WERI-Rb-1 (cell line): Measurements from ENCODE around the gene PLAGL1.
A peak's percentile ranks its signal among the peaks of the same experiment; 100 is the strongest.

Source experiments
- DNase-seq: peaks from one replicate; pipeline ENCODE4 v3.0.0-alpha.2; 2020
- H3K27ac ChIP-seq: fragments of 250-450 bp; sonication (Bioruptor Pico); 2 replicates; pipeline ENCODE4 v1.5.1; 2020; ENCODE audit warnings: mild to moderate bottlenecking, moderate library complexity
- H3K27me3 ChIP-seq: fragments of 250-450 bp; sonication (Bioruptor Pico); 2 replicates; pipeline ENCODE4 v1.5.1; 2021; ENCODE audit warnings: mild to moderate bottlenecking, low read depth, moderate library complexity; ENCODE audit not compliant: insufficient read depth, severe bottlenecking
- H3K36me3 ChIP-seq: fragments of 250-450 bp; sonication (Bioruptor Pico); 2 replicates; pipeline ENCODE4 v1.5.1; 2020; ENCODE audit warnings: mild to moderate bottlenecking, moderate library complexity
- H3K4me3 ChIP-seq: 2 replicates; pipeline ENCODE4 v1.5.1; 2011; ENCODE audit warnings: low read depth, mild to moderate bottlenecking, control low read depth, low read length
- H3K9me3 ChIP-seq: fragments of 250-450 bp; sonication (Bioruptor Pico); 2 replicates; pipeline ENCODE4 v1.5.1; 2021; ENCODE audit warnings: mild to moderate bottlenecking, moderate library complexity; ENCODE audit not compliant: severe bottlenecking
- TF ChIP-seq, protein P1 (sequence below): IDR thresholded peaks from 2 replicates; pipeline ENCODE4 v1.5.1; 2011; ENCODE audit warnings: low read depth, mild to moderate bottlenecking, control low read depth, inconsistent platforms, low read length

Gene PLAGL1

DNA sequence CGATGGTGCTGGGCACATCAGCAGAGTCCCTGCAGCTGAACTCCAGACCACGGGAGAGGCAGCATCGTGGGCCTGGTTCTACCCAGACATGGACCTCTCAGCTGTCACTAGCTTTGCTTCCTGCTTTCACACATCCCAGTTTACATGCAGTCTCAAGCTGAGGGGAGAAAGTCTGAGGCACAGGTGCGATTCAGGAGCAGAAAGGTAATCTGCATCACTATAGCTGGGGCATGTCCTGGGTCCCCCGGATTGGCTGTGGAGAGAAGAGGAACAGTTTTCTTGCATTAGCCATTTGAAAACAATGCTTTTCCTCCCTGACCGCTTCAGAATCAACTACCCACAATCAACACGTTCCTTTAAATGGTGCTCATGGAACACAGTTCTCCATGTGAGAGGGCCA lies 59.9 kb downstream of the PLAGL1 start:
- TF ChIP-seq, protein P1, sequence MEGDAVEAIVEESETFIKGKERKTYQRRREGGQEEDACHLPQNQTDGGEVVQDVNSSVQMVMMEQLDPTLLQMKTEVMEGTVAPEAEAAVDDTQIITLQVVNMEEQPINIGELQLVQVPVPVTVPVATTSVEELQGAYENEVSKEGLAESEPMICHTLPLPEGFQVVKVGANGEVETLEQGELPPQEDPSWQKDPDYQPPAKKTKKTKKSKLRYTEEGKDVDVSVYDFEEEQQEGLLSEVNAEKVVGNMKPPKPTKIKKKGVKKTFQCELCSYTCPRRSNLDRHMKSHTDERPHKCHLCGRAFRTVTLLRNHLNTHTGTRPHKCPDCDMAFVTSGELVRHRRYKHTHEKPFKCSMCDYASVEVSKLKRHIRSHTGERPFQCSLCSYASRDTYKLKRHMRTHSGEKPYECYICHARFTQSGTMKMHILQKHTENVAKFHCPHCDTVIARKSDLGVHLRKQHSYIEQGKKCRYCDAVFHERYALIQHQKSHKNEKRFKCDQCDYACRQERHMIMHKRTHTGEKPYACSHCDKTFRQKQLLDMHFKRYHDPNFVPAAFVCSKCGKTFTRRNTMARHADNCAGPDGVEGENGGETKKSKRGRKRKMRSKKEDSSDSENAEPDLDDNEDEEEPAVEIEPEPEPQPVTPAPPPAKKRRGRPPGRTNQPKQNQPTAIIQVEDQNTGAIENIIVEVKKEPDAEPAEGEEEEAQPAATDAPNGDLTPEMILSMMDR: no peak
- Histone ChIP-seq H3K27ac (no peak overlapping the region), H3K9me3 (no peaks in the 10 kb centered on the region), H3K36me3 (no peaks in the 10 kb centered on the region), H3K4me3 (no peak overlapping the region), H3K27me3 (no peaks in the 10 kb centered on the region)
- no peak for DNase-seq

DNA sequence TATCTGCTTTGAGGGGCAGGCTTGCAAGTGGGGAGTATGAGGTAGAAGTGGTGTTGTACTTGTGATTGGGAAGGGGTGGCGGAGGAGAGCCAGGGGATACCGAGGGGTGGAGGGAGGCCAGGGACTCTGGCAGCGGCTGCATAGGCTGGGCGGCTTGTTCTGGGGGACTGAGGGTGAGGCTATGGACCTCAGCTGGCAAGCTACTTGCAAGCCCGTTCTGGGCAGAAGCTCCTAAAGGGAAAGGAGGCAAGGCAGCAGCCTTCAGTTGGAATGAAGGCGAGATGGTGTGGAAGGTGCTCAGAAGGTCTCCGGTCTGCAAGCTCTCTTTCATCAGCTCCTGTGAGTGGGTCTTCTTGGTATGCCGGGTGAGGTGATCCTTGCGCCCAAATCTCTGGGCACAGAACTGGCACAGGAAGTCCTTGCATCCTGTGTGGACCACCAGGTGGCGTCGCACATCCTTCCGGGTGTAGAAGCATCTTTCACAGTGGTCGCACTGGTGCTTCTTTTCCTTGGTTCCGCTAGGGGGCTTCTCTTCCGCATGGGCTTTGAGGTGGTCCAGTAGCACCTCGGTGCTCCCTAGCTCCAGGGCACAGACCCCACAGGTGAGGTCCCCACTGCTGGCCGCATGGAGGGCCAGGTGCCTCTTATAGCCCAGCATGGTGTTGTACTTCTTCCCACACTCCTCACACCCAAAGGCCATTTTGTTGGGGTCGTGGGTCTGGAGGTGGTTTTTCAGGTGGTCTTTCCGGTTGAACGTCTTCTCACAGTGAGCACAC lies 66.0 kb downstream of the PLAGL1 start:
- no peak overlapping the region for H3K27ac ChIP-seq
- TF ChIP-seq, protein P1: peak; percentile 97
- no peak overlapping the region for H3K4me3 ChIP-seq
- H3K9me3 ChIP-seq: no peaks in the 10 kb centered on the region
- peak; percentile 86 for DNase-seq
- H3K27me3 ChIP-seq: no peaks in the 10 kb centered on the region
- H3K36me3 ChIP-seq: no peaks in the 10 kb centered on the region

DNA sequence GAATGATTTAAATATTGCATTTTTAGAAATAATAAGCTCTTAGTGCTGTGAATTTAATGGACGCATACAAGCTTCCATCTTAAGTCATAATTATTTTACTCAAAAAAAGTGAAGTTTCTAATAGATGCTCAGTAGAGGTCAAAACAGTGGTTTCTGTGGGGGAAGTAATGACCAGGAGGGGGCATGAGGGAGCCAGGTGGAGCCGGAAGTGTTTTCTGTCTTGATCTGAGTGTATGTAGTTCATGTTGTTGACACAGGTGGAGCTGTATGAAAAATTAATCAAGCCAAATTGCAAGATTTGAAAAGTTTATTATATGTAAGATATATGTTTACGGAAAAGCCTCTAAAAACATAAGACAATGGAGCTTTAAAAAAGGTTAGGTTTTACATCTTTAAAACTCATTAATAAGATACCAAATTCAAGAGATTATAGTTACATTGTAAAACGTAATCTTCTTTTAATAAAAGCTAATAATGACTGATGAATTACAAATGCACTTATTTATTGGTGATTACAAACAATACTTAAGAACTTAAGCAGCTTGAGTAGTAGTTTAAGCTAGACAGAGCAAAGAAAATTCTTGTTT lies 68.0 kb downstream of the PLAGL1 start:
- Histone ChIP-seq H3K27me3 (no peaks in the 10 kb centered on the region), H3K36me3 (no peaks in the 10 kb centered on the region), H3K27ac (no peak overlapping the region), H3K4me3 (no peak overlapping the region), H3K9me3 (no peaks in the 10 kb centered on the region)
- DNase-seq: peak; percentile 57
- TF ChIP-seq, protein P1: peak; percentile 74

DNA sequence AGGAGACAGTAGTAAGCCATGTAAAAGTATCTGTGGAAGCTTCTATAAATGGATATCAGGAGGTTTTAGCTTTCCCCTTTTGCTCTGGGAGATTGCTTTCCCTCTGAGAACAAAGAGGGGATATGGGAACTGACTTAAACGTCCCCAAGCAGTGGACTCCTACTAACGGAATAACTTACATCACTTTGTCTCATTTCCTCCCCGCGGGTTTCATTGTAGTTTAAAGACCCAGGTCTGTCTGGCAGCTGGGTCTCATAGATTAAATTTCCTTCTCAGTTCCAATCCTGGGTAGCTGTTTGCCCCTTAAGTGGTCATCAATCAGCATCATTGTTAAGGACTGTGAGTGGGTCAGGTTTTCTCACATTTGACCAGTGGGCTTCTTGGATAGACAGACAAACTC lies 68.7 kb downstream of the PLAGL1 start:
- no peaks in the 10 kb centered on the region for H3K9me3 ChIP-seq
- TF ChIP-seq, protein P1: no peak
- H3K27ac ChIP-seq: no peak overlapping the region
- no peaks in the 10 kb centered on the region for H3K27me3 ChIP-seq
- H3K36me3 ChIP-seq: no peaks in the 10 kb centered on the region
- DNase-seq: no peak
- H3K4me3 ChIP-seq: no peak overlapping the region

DNA sequence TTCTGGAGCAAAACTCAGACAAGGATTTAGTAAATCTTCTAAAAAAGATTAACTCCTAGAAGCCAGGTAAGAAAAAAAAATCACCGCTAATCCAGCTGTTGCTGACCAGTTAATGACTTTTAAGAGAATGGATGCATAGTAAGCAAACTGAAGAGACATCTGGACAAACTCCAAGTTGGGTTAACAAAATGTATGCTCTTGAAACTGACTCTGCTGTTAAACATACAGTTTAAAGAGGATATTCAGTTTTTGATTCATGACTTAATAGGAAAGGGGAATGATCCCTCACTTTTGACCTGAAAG lies 70.4 kb downstream of the PLAGL1 start:
- TF ChIP-seq, protein P1: no peak
- Histone ChIP-seq H3K27me3 (no peaks in the 10 kb centered on the region), H3K4me3 (no peak overlapping the region), H3K36me3 (no peaks in the 10 kb centered on the region), H3K27ac (no peak overlapping the region), H3K9me3 (no peaks in the 10 kb centered on the region)
- no peak for DNase-seq
